Measurements from ENCODE around the gene FIS1.

Gene FIS1

DNA sequence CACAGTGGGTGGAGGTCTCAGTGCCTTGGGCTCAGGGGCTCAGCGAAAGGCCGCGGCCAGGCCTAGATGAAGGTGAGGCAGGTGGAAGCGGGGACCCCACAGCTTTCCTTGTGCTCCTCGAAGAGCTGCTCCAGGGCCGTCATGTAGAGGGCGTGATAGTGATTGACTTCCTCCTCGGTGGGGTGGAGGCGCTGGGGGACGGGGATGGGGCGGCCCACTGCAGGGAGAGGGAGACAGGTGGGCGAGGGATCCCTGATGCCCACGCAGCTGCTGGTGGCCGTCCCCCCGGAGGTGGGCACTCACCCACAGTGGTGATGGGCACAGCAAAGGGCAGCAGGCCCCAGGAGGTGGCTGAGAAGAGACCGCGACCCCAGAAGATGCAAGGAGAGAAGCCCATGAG is 49.0 kb downstream of the FIS1 start:
- no peaks in the 10 kb centered on the region for H4K20me1 ChIP-seq (ENCODE audit: insufficient read depth)
- H3K4me1 ChIP-seq (ENCODE audit: low read depth, poor library complexity, severe bottlenecking): no peaks in the 10 kb centered on the region
- H3K4me2 ChIP-seq: no peak overlapping the region
- no peak overlapping the region for H3K27ac ChIP-seq
- H3K9ac ChIP-seq: no peak overlapping the region
- H2AFZ ChIP-seq (ENCODE audit: low read depth): no peak overlapping the region
- H3K27me3 ChIP-seq (ENCODE audit: insufficient read depth, low read depth): peaks cover 78% of the 10 kb centered on the region
- TF ChIP-seq, protein P1, sequence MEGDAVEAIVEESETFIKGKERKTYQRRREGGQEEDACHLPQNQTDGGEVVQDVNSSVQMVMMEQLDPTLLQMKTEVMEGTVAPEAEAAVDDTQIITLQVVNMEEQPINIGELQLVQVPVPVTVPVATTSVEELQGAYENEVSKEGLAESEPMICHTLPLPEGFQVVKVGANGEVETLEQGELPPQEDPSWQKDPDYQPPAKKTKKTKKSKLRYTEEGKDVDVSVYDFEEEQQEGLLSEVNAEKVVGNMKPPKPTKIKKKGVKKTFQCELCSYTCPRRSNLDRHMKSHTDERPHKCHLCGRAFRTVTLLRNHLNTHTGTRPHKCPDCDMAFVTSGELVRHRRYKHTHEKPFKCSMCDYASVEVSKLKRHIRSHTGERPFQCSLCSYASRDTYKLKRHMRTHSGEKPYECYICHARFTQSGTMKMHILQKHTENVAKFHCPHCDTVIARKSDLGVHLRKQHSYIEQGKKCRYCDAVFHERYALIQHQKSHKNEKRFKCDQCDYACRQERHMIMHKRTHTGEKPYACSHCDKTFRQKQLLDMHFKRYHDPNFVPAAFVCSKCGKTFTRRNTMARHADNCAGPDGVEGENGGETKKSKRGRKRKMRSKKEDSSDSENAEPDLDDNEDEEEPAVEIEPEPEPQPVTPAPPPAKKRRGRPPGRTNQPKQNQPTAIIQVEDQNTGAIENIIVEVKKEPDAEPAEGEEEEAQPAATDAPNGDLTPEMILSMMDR (conservative IDR thresholded peaks at IDR 0.05; ENCODE audit: low read depth, low read length): no peak
- H3K79me2 ChIP-seq (ENCODE audit: insufficient read depth, low read depth): no peaks in the 10 kb centered on the region
- H3K36me3 ChIP-seq (ENCODE audit: insufficient read depth): no peaks in the 10 kb centered on the region
- no peak overlapping the region for H3K4me3 ChIP-seq (IDR thresholded peaks at IDR 0.05; ENCODE audit: insufficient read depth, low read depth, low read length)
